Measurements from ENCODE around the gene GABRB2.

GABRB2 gene

DNA sequence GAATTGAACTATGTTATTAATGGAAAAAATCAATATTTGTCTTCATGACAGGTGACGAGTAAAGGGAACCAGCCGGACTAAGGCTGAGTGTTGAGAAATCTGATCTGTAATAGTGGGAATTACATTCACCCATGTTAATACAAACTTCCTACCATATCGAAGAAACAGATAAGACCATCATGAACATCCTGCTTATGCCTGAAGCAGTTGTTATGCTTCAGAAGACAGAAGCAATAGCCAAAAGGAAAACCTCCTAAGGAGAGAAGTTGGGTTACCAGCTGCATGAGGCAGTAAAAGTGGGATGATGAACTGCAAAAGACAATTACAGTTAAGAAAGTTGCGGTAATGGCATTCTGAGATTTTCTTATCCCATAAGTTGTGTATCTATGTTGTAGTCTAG is 281.5 kb downstream of the GABRB2 start:
- no peak for TF ChIP-seq FOXP2 (optimal IDR thresholded peaks at IDR 0.05; ENCODE audit: borderline replicate concordance, extremely low read depth, extremely low read length, insufficient read depth)
- TF ChIP-seq TAF1 (IDR thresholded peaks at IDR 0.05; ENCODE audit: borderline replicate concordance, insufficient read depth, low read length) = no peak
- no peak for TF ChIP-seq SIN3A (IDR thresholded peaks at IDR 0.05; ENCODE audit: borderline replicate concordance, insufficient read depth, low read length)
- TF ChIP-seq POLR2AphosphoS5 (IDR thresholded peaks at IDR 0.05; ENCODE audit: low read depth, low read length) = no peak
- TF ChIP-seq, protein P1, sequence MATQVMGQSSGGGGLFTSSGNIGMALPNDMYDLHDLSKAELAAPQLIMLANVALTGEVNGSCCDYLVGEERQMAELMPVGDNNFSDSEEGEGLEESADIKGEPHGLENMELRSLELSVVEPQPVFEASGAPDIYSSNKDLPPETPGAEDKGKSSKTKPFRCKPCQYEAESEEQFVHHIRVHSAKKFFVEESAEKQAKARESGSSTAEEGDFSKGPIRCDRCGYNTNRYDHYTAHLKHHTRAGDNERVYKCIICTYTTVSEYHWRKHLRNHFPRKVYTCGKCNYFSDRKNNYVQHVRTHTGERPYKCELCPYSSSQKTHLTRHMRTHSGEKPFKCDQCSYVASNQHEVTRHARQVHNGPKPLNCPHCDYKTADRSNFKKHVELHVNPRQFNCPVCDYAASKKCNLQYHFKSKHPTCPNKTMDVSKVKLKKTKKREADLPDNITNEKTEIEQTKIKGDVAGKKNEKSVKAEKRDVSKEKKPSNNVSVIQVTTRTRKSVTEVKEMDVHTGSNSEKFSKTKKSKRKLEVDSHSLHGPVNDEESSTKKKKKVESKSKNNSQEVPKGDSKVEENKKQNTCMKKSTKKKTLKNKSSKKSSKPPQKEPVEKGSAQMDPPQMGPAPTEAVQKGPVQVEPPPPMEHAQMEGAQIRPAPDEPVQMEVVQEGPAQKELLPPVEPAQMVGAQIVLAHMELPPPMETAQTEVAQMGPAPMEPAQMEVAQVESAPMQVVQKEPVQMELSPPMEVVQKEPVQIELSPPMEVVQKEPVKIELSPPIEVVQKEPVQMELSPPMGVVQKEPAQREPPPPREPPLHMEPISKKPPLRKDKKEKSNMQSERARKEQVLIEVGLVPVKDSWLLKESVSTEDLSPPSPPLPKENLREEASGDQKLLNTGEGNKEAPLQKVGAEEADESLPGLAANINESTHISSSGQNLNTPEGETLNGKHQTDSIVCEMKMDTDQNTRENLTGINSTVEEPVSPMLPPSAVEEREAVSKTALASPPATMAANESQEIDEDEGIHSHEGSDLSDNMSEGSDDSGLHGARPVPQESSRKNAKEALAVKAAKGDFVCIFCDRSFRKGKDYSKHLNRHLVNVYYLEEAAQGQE (IDR thresholded peaks at IDR 0.05; ENCODE audit: insufficient read depth in 1 of 2, low read depth in 2 of 2, low read length in 2 of 2) = no peak

DNA sequence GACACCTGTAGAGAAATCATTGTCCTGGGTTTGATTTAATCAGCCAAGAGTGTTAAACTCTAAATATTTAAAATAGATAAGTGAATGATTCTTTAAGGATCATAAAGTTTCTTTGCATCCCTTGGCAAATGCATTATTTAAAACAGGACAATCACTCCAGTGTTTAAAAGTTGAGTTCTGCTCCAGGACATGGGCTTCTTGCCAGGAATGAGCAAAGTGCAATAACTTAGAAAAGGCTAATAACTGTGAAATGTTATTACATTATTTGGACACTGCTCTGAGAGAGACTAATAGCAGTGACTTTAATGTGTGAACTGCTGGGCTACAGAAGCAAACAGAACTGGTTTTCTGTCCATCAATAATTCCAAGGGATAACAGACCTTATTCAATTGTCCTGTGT is 283.3 kb downstream of the GABRB2 start:
- no peak for TF ChIP-seq SIN3A (IDR thresholded peaks at IDR 0.05; ENCODE audit: borderline replicate concordance, insufficient read depth, low read length)
- TF ChIP-seq TAF1 (IDR thresholded peaks at IDR 0.05; ENCODE audit: borderline replicate concordance, insufficient read depth, low read length) = no peak
- TF ChIP-seq POLR2AphosphoS5 (IDR thresholded peaks at IDR 0.05; ENCODE audit: low read depth, low read length) = no peak
- TF ChIP-seq FOXP2 (optimal IDR thresholded peaks at IDR 0.05; ENCODE audit: borderline replicate concordance, extremely low read depth, extremely low read length, insufficient read depth) = no peak

DNA sequence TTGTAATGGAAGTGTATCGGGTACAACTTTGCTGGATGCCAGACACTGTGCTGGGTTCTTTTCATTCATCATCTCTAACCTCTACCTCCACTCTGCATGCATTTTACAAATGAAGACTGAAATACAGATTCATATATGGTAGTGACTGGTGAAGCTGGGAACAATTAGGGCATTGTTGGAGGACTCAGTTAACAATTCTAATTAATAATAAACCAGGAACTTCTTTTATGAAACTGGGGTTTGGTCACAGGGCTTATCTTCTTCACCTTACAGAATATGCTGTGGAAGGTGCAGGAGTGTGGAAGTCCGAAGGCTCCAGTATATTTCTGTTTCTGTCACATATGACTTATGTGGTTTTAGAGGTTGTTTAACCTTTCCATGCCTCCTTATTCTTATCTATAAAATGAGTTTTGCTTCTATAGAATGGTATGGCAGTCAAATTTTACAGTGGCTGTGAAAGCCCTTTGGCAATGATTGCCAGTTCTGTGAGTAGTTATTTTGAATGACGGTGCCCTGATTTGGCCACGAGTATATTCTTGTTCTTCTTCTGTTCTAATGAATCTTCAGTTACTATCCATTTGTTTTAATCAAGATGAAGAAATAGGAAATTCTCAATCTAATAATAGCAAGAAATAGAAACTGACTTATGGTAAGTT is 284.7 kb downstream of the GABRB2 start:
- TF ChIP-seq FOXP2 (optimal IDR thresholded peaks at IDR 0.05; ENCODE audit: borderline replicate concordance, extremely low read depth, extremely low read length, insufficient read depth) = no peak

DNA sequence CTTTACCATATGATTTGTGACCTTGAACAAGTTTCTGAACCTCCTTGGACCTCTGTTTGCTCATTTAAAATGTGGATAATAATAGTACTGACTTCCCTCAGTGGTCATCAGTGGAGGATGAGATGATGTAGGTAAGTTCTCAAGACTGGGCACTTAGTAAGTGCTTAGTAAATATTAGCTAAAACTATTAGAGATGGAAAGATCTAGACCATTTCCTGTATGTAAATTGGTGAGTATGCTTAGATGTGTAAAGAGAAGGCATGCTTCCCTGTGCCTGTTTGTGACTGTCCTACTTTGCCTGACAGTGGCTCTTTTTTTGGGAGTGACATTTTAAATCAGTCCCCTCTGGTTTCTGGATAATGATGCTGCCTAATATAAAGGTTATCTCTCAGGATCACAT is 288.1 kb downstream of the GABRB2 start:
- TF ChIP-seq POLR2AphosphoS5 (IDR thresholded peaks at IDR 0.05; ENCODE audit: low read depth, low read length) (no peak), TAF1 (IDR thresholded peaks at IDR 0.05; ENCODE audit: borderline replicate concordance, insufficient read depth, low read length) (no peak), FOXP2 (optimal IDR thresholded peaks at IDR 0.05; ENCODE audit: borderline replicate concordance, extremely low read depth, extremely low read length, insufficient read depth) (no peak)

DNA sequence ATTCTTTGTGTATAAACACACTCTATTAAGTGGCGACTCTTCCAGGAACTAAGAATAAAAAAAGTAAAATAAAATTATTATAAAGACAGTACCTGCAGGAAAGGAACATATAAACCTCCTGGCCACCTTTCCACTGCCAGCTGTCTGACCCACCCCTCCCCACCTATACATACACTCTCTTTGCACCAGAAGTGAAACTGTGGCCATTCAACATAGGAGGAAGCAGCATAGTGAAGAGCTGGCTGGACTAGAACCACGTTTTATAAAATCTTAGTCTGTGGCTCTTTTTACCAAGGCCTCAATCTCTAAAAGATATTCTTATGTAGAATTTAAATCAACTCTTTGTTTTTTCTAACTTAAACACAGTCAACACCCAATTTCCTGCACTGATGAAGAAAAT is 289.6 kb downstream of the GABRB2 start:
- TF ChIP-seq SIN3A (IDR thresholded peaks at IDR 0.05; ENCODE audit: borderline replicate concordance, insufficient read depth, low read length) = no peak
- TF ChIP-seq TAF1 (IDR thresholded peaks at IDR 0.05; ENCODE audit: borderline replicate concordance, insufficient read depth, low read length) = no peak
- no peak for TF ChIP-seq POLR2AphosphoS5 (IDR thresholded peaks at IDR 0.05; ENCODE audit: low read depth, low read length)
- TF ChIP-seq, protein P1 (IDR thresholded peaks at IDR 0.05; ENCODE audit: insufficient read depth in 1 of 2, low read depth in 2 of 2, low read length in 2 of 2) = no peak
- TF ChIP-seq FOXP2 (optimal IDR thresholded peaks at IDR 0.05; ENCODE audit: borderline replicate concordance, extremely low read depth, extremely low read length, insufficient read depth) = no peak

DNA sequence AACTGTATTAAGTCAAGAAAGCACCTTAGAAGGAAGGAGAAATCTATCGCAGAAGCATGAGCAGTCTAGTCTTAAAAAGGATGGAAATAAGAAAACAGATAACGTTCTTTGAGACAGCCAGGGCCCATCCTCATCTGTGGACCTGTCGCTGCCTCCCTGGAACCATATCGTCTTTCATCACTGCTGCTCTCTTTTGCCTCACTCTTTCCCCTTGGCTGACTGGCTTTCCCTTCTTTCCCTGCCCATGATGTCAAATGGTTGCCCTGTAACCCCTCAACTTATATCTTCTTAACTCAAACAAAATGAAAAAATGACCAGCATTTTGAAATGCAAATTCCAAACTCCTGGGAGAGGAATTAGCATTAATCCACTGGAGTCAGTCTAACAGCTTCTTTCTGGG is 299.8 kb downstream of the GABRB2 start:
- TF ChIP-seq, protein P1 (IDR thresholded peaks at IDR 0.05; ENCODE audit: insufficient read depth in 1 of 2, low read depth in 2 of 2, low read length in 2 of 2) = no peak
- TF ChIP-seq FOXP2 (optimal IDR thresholded peaks at IDR 0.05; ENCODE audit: borderline replicate concordance, extremely low read depth, extremely low read length, insufficient read depth) = no peak
- no peak for TF ChIP-seq SIN3A (IDR thresholded peaks at IDR 0.05; ENCODE audit: borderline replicate concordance, insufficient read depth, low read length)
- no peak for TF ChIP-seq POLR2AphosphoS5 (IDR thresholded peaks at IDR 0.05; ENCODE audit: low read depth, low read length)
- TF ChIP-seq TAF1 (IDR thresholded peaks at IDR 0.05; ENCODE audit: borderline replicate concordance, insufficient read depth, low read length) = no peak

Data from PFSK-1 (cell line).